IMR-90 (cell line): ENCODE data around the gene PABPN1. TPM values are rescaled to one million over a fixed set of nuclear protein-coding genes. Genes with fewer than 3 reads are reported as not detected.
"Not testable (repeated sequence)": the region's sequence is repeated elsewhere in the genome, so short reads cannot be mapped to it uniquely, and the experiment has no call there.

Experiments
- ATAC-seq: fragments of 200-7000 bp; cut with Tn5 transposase; 2 replicates; pipeline ENCODE4 v1.9.1; 2020; ENCODE audit warnings: low read depth, mild to moderate bottlenecking, moderate library complexity
- BruUV-seq: library from RNA; stranded (reverse); fragments of 400-500 nt; replicated peaks from 2 replicates; lab custom pipeline; 2021; lab: Mats Ljungman, UMichigan
- CTCF ChIA-PET: fragments of 300-600 bp; formaldehyde crosslinking; extraction: SDS; loops from one replicate; lab custom pipeline; 2021; ENCODE audit warnings: antibody characterized with exemption; lab: Yijun Ruan, JAX
- POLR2A ChIA-PET: fragments of 300-600 bp; sonication (Branson Sonifier 250); formaldehyde crosslinking; loops from one replicate; lab custom pipeline; 2022; ENCODE audit warnings: antibody characterized with exemption; ENCODE audit not compliant: unreplicated experiment; lab: Charles Lee
- DNase-seq: peaks from one replicate; pipeline ENCODE4 v3.0.0; 2013
- H2AFZ ChIP-seq: replicated peaks from 2 replicates; pipeline ENCODE3; 2013; ENCODE audit warnings: low read length, mild to moderate bottlenecking; ENCODE audit not compliant: poor library complexity
- H2AK5ac ChIP-seq: 2 replicates; pipeline ENCODE4 v1.6.1; 2013; ENCODE audit warnings: low read depth, low read length, inconsistent platforms
- H2AK9ac ChIP-seq: replicated peaks from 2 replicates; pipeline ENCODE3; 2013; ENCODE audit warnings: mild to moderate bottlenecking, low read depth, low read length, moderate library complexity; ENCODE audit not compliant: poor library complexity
- H2BK120ac ChIP-seq: 2 replicates; pipeline ENCODE4 v1.6.1; 2013; ENCODE audit warnings: low read depth, low read length, inconsistent platforms
- H2BK15ac ChIP-seq: 3 replicates; pipeline ENCODE4 v1.6.1; 2013; ENCODE audit warnings: low read depth, low read length, inconsistent platforms
- H2BK20ac ChIP-seq: 2 replicates; pipeline ENCODE4 v1.6.1; 2013; ENCODE audit warnings: low read depth, mild to moderate bottlenecking, inconsistent platforms, low read length, moderate library complexity
- H2BK5ac ChIP-seq: 2 replicates; pipeline ENCODE4 v1.6.1; 2013; ENCODE audit warnings: mild to moderate bottlenecking, low read depth, low read length, inconsistent platforms; ENCODE audit not compliant: poor library complexity, severe bottlenecking
- H3K14ac ChIP-seq: replicated peaks from 2 replicates; pipeline ENCODE4 v1.6.1; 2013; ENCODE audit warnings: low read depth, low read length, inconsistent platforms
- H3K18ac ChIP-seq: 2 replicates; pipeline ENCODE4 v1.6.1; 2013; ENCODE audit warnings: low read depth, low read length, control low read depth
- H3K23ac ChIP-seq: 2 replicates; pipeline ENCODE4 v1.6.1; 2013; ENCODE audit warnings: low read depth, low read length, inconsistent platforms
- H3K27ac ChIP-seq: 2 replicates; pipeline ENCODE4 v1.5.1; 2013; ENCODE audit warnings: mild to moderate bottlenecking, control low read depth, low read length; ENCODE audit not compliant: insufficient read depth
- H3K27me3 ChIP-seq: 2 replicates; pipeline ENCODE4 v1.6.1; 2013; ENCODE audit warnings: low read length; ENCODE audit not compliant: control insufficient read depth, insufficient read depth
- H3K36me3 ChIP-seq: 2 replicates; pipeline ENCODE4 v1.6.1; 2013; ENCODE audit warnings: low read length, mixed read lengths; ENCODE audit not compliant: control insufficient read depth, insufficient read depth
- H3K4ac ChIP-seq: 2 replicates; pipeline ENCODE4 v1.6.1; 2013; ENCODE audit warnings: low read depth, low read length, inconsistent platforms
- H3K4me1 ChIP-seq: 2 replicates; pipeline ENCODE4 v1.6.1; 2013; ENCODE audit warnings: low read length, mixed read lengths; ENCODE audit not compliant: control insufficient read depth, insufficient read depth
- H3K4me2 ChIP-seq: 2 replicates; pipeline ENCODE4 v1.6.1; 2013; ENCODE audit warnings: low read depth, mild to moderate bottlenecking, control low read depth, low read length, moderate library complexity
- H3K4me3 ChIP-seq: 2 replicates; pipeline ENCODE4 v1.5.1; 2013; ENCODE audit warnings: low read depth, mild to moderate bottlenecking, control low read depth, low read length, moderate library complexity; ENCODE audit not compliant: insufficient read depth
- H3K56ac ChIP-seq: 2 replicates; pipeline ENCODE4 v1.6.1; 2013; ENCODE audit warnings: low read length, inconsistent platforms; ENCODE audit not compliant: insufficient read depth; ENCODE audit errors: extremely low read depth
- H3K79me1 ChIP-seq, 2 experiments: 2 replicates each; pipeline ENCODE4 v1.6.1; 2013; ENCODE audit warnings: low read length in 2 of 2, inconsistent platforms in 1 of 2, low read depth in 1 of 2
- H3K9ac ChIP-seq: 2 replicates; pipeline ENCODE4 v1.6.1; 2013; ENCODE audit warnings: low read depth, low read length, control low read depth
- H3K9me1 ChIP-seq: 2 replicates; pipeline ENCODE4 v1.6.1; 2013; ENCODE audit warnings: low read length, inconsistent platforms; ENCODE audit not compliant: insufficient read depth
- H3K9me3 ChIP-seq: 2 replicates; pipeline ENCODE4 v1.6.1; 2013; ENCODE audit warnings: low read length; ENCODE audit not compliant: control insufficient read depth, insufficient read depth
- H4K20me1 ChIP-seq: 2 replicates; pipeline ENCODE4 v1.6.1; 2013; ENCODE audit warnings: low read length, inconsistent platforms; ENCODE audit not compliant: insufficient read depth
- H4K5ac ChIP-seq: 2 replicates; pipeline ENCODE4 v1.6.1; 2013; ENCODE audit warnings: mild to moderate bottlenecking, low read depth, low read length, control low read depth
- H4K8ac ChIP-seq, 2 experiments: 2 replicates each; pipeline ENCODE4 v1.6.1; 2013; ENCODE audit warnings: low read depth in 2 of 2, low read length in 2 of 2, control low read depth in 1 of 2, inconsistent platforms in 1 of 2
- H4K91ac ChIP-seq: 2 replicates; pipeline ENCODE4 v1.6.1; 2013; ENCODE audit warnings: low read depth, low read length, inconsistent platforms; ENCODE audit not compliant: insufficient read depth
- CEBPB ChIP-seq: IDR thresholded peaks from 2 replicates; pipeline ENCODE4 v1.6.1; 2012; ENCODE audit warnings: low read depth, low read length, improper control_type of control experiment
- POLR2A ChIP-seq: IDR thresholded peaks from 2 replicates; pipeline ENCODE4 v1.6.1; 2012; ENCODE audit warnings: mild to moderate bottlenecking, low read depth, low read length
- RAD21 ChIP-seq: IDR thresholded peaks from 2 replicates; pipeline ENCODE4 v1.6.1; 2012; ENCODE audit warnings: low read length, improper control_type of control experiment
- WGBS, 2 experiments: methylation state at CpG; one replicate each; pipeline versions ENCODE4 v1.1.5 to v1.1.7; 2013; ENCODE audit warnings: missing lambda C conversion rate in 2 of 2; ENCODE audit not compliant: insufficient read length in 1 of 2; ENCODE audit errors: extremely low coverage in 2 of 2; 5-methylcytosine and 5-hydroxymethylcytosine counted together
- dilution Hi-C: fragments of 300-500 bp; cut with HindIII; formaldehyde crosslinking; loops from one replicate; pipeline ENCODE4 v1.14.3; 2018; ENCODE audit warnings: low sequenced_read_pairs; ENCODE audit not compliant: unreplicated experiment
- in situ Hi-C: fragments of 300-500 bp; cut with MboI; formaldehyde crosslinking; loops from 3 replicates; pipeline ENCODE4 v1.14.3; 2019; ENCODE audit warnings: low sequenced_read_pairs, inconsistent platforms, mixed read lengths
- intact Hi-C: fragments of 100-400 bp; cut with micrococcal nuclease; formaldehyde crosslinking; loops from 2 replicates; pipeline ENCODE4 v1.10.0; 2022
- polyA plus RNA-seq, 3 experiments: library from polyadenylated mRNA; depleted of rRNA; stranded (reverse); fragments of >200 nt; gene quantifications; 2 replicates each; pipeline ENCODE4 v1.2.3, GENCODE V29; 2012; ENCODE audit warnings: low replicate concordance in 1 of 3
- total RNA-seq: library from RNA; depleted of rRNA; stranded (reverse); fragments of >200 nt; gene quantifications from 2 replicates; pipeline ENCODE4 v1.2.3, GENCODE V29; 2012

PABPN1 gene
- total and polyA plus RNA-seq, 2 of the 4 experiments (the other 2 are of a cell fraction) = 104 to 211 TPM

- ChIA-PET CTCF (no interaction called here), POLR2A (no interaction called here)
- ATAC-seq (no peak), DNase-seq (no peak)
- in situ Hi-C loops = no loop called here
- BruUV-seq = no TSS peak
- no peak overlapping the region for H3K4me2 ChIP-seq
- no peak overlapping the region for H3K27ac ChIP-seq
- no peak overlapping the region for H4K91ac ChIP-seq
- H4K5ac ChIP-seq = no peak overlapping the region
- peaks cover 10 to 12% of the 10 kb centered on the region in 2 experiments for H3K79me1 ChIP-seq
- H3K18ac ChIP-seq = no peak overlapping the region
- H3K4me1 ChIP-seq = no peaks in the 10 kb centered on the region
- peaks cover 13% of the 10 kb centered on the region for H3K36me3 ChIP-seq
- no peak overlapping the region for H3K4me3 ChIP-seq
- no peak overlapping the region for H4K8ac ChIP-seq
- H3K27me3 ChIP-seq = no peaks in the 10 kb centered on the region
- no peaks in the 10 kb centered on the region; the same call in 1 of the 2 replicates for H4K20me1 ChIP-seq
- no peak overlapping the region for H3K14ac ChIP-seq
- H2BK5ac ChIP-seq = no peak overlapping the region
- 100% methylated on average over 2 of the region's 3 CpGs; no CpG with 5 or more reads in 1 of the 2 experiments for WGBS, 2 experiments
- TF ChIP-seq POLR2A (no peak), CEBPB (no peak), RAD21 (no peak)
- intact Hi-C loops = no loop called here
- no peak overlapping the region for H2BK15ac ChIP-seq
- dilution Hi-C loops = no loop called here
- H2AFZ ChIP-seq = no peak overlapping the region
- no peak overlapping the region for H3K9ac ChIP-seq
- no peak overlapping the region for H2AK9ac ChIP-seq
- H3K56ac ChIP-seq = no peak overlapping the region
- H3K9me3 ChIP-seq = no peaks in the 10 kb centered on the region
- no peak overlapping the region for H3K23ac ChIP-seq
- no peak overlapping the region for H2AK5ac ChIP-seq
- H2BK20ac ChIP-seq = no peak overlapping the region
- H3K4ac ChIP-seq = no peak overlapping the region
- H3K9me1 ChIP-seq = peaks cover 2% of the 10 kb centered on the region; the same call in 1 of the 2 replicates
- H2BK120ac ChIP-seq = no peak overlapping the region
These were observed 44.1 kb upstream of the PABPN1 start for GRCh38 chr14:23277189-23277588.

GRCh38 chr14:23277928-23278327 lies 43.3 kb upstream of the PABPN1 start:
- H2BK5ac ChIP-seq, in situ Hi-C loops, ATAC-seq, H2BK120ac ChIP-seq, CTCF ChIA-PET, H3K18ac ChIP-seq, H2BK15ac ChIP-seq, intact Hi-C loops, dilution Hi-C loops, DNase-seq, H3K56ac ChIP-seq, H3K4me2 ChIP-seq, BruUV-seq, H4K91ac ChIP-seq, H3K4me3 ChIP-seq, H4K20me1 ChIP-seq, H3K9me3 ChIP-seq, H3K9ac ChIP-seq, H3K27me3 ChIP-seq, H3K9me1 ChIP-seq, H4K5ac ChIP-seq, H4K8ac ChIP-seq, H3K14ac ChIP-seq, H3K23ac ChIP-seq, H2BK20ac ChIP-seq, H2AFZ ChIP-seq, H2AK5ac ChIP-seq, H3K4ac ChIP-seq, H2AK9ac ChIP-seq, H3K4me1 ChIP-seq, H3K27ac ChIP-seq: not testable (repeated sequence)
- H3K79me1 ChIP-seq = peaks cover 10 to 12% of the 10 kb centered on the region in 2 experiments
- WGBS, 2 experiments = no CpG with 5 or more reads among the region's 6 CpGs
- POLR2A ChIA-PET = interaction anchor here (0.6 kb wide), 1 partner anchor 29 kb away, joined by 5 read pairs; the partner anchor contains the start of gene BCL2L2
- peaks cover 13% of the 10 kb centered on the region for H3K36me3 ChIP-seq
